H1 (cell line): ENCODE results near the gene GPHA2. TPM values are rescaled to one million over a fixed set of nuclear protein-coding genes. Genes with fewer than 3 reads are reported as not detected.

Source experiments
- CTCF ChIA-PET: fragments of 300-600 bp; sonication (Branson Sonifier 250); formaldehyde crosslinking; loops from one replicate; lab custom pipeline; 2021; ENCODE audit not compliant: partially characterized antibody; lab: Charles Lee
- POLR2A ChIA-PET: fragments of 300-600 bp; sonication (Branson Sonifier 250); formaldehyde crosslinking; loops from one replicate; lab custom pipeline; 2021; ENCODE audit warnings: inconsistent platforms; ENCODE audit not compliant: partially characterized antibody; lab: Charles Lee
- DNase-seq, 2 experiments: peaks; one replicate each; pipeline versions ENCODE4 v3.0.0 to v3.0.0-alpha.2; 2010 to 2022; ENCODE audit warnings: low spot score in 2 of 2, low read depth in 1 of 2, mixed read lengths in 1 of 2
- FAIRE-seq: peaks from 2 replicates; lab custom pipeline; 2011; peaks lifted over from hg19 to GRCh38; lab: Jason Lieb, UNC
- H2AFZ ChIP-seq: 2 replicates; pipeline ENCODE4 v1.8.1; 2012; ENCODE audit warnings: low read length, inconsistent platforms
- H2AK5ac ChIP-seq: 2 replicates; pipeline ENCODE4 v1.6.1; 2013; ENCODE audit warnings: low read depth, low read length
- H2BK120ac ChIP-seq: replicated peaks from 2 replicates; pipeline ENCODE3; 2013; ENCODE audit warnings: low read depth, low read length, inconsistent platforms
- H2BK12ac ChIP-seq: 2 replicates; pipeline ENCODE4 v1.6.1; 2013; ENCODE audit warnings: low read depth, low read length
- H2BK15ac ChIP-seq: 2 replicates; pipeline ENCODE4 v1.6.1; 2013; ENCODE audit warnings: low read length
- H2BK20ac ChIP-seq: 2 replicates; pipeline ENCODE4 v1.6.1; 2013; ENCODE audit warnings: low read length
- H2BK5ac ChIP-seq: 2 replicates; pipeline ENCODE4 v1.6.1; 2013; ENCODE audit warnings: low read depth, low read length
- H3K14ac ChIP-seq: 2 replicates; pipeline ENCODE4 v1.6.1; 2013; ENCODE audit warnings: inconsistent platforms; ENCODE audit not compliant: insufficient read length
- H3K18ac ChIP-seq: 2 replicates; pipeline ENCODE4 v1.6.1; 2013; ENCODE audit warnings: low read length; ENCODE audit errors: extremely low read depth
- H3K23ac ChIP-seq: 2 replicates; pipeline ENCODE4 v1.6.1; 2013; ENCODE audit warnings: inconsistent platforms; ENCODE audit not compliant: insufficient read length
- H3K23me2 ChIP-seq: 2 replicates; pipeline ENCODE4 v1.6.1; 2013; ENCODE audit warnings: low read depth, low read length
- H3K27ac ChIP-seq: 2 replicates; pipeline ENCODE4 v1.6.1; 2011; ENCODE audit warnings: low read depth, low read length, inconsistent platforms
- H3K27me3 ChIP-seq, 4 experiments: replicated peaks in 1 of 4; 1 replicate in 1 of 4; 2 replicates in 3 of 4; pipeline versions ENCODE4 v1.6.1 to v1.8.1; 2011 to 2013; ENCODE audit warnings: low read length in 3 of 4, mild to moderate bottlenecking in 3 of 4, inconsistent platforms in 2 of 4, mixed read lengths in 2 of 4, moderate library complexity in 1 of 4; ENCODE audit not compliant: control insufficient read depth in 3 of 4, insufficient read depth in 3 of 4; ENCODE audit errors: extremely low read depth in 1 of 4
- H3K36me3 ChIP-seq, 4 experiments: 2 replicates each; pipeline versions ENCODE4 v1.6.1 to v1.8.1; 2011 to 2013; ENCODE audit warnings: mild to moderate bottlenecking in 4 of 4, low read length in 3 of 4, moderate library complexity in 2 of 4, control low read depth in 1 of 4, inconsistent platforms in 1 of 4; ENCODE audit not compliant: insufficient read depth in 4 of 4, control insufficient read depth in 2 of 4
- H3K4ac ChIP-seq: replicated peaks from 2 replicates; pipeline ENCODE3; 2013; ENCODE audit warnings: low read length, low read depth, mixed read lengths, inconsistent platforms; ENCODE audit not compliant: insufficient read length
- H3K4me1 ChIP-seq, 4 experiments: replicated peaks in 1 of 4; 1 replicate in 1 of 4; 2 replicates in 3 of 4; pipeline versions ENCODE4 v1.6.1 to v1.8.1; 2011 to 2013; ENCODE audit warnings: low read length in 3 of 4, inconsistent platforms in 2 of 4, mixed read lengths in 1 of 4; ENCODE audit not compliant: insufficient read depth in 4 of 4, control insufficient read depth in 3 of 4
- H3K4me2 ChIP-seq, 2 experiments: 2 replicates each; pipeline versions ENCODE4 v1.6.1 to v1.8.1; 2011 to 2013; ENCODE audit warnings: low read depth in 2 of 2, low read length in 2 of 2, control low read depth in 1 of 2, inconsistent platforms in 1 of 2, mild to moderate bottlenecking in 1 of 2; ENCODE audit not compliant: insufficient read depth in 1 of 2
- H3K4me3 ChIP-seq, 4 experiments: fragments of 200-600, 300-600 bp in 1 of 4; sonication (generic), shearing (Covaris generic), sonication (Bioruptor Twin) in 1 of 4; 2 replicates each; pipeline versions ENCODE4 v1.5.1 to v1.8.1; 2011 to 2016; ENCODE audit warnings: low read length in 4 of 4, low read depth in 3 of 4, control low read depth in 2 of 4, inconsistent platforms in 2 of 4, mild to moderate bottlenecking in 2 of 4, mixed read lengths in 1 of 4, moderate library complexity in 1 of 4; ENCODE audit not compliant: insufficient read depth in 2 of 4; ENCODE audit errors: extremely low read depth in 1 of 4
- H3K56ac ChIP-seq: replicated peaks from 2 replicates; pipeline ENCODE3; 2013; ENCODE audit warnings: low read depth, mild to moderate bottlenecking, mixed read lengths, low read length, inconsistent platforms; ENCODE audit not compliant: insufficient read length
- H3K79me1 ChIP-seq: 2 replicates; pipeline ENCODE4 v1.6.1; 2013; ENCODE audit warnings: low read depth, low read length, control low read depth
- H3K79me2 ChIP-seq, 2 experiments: 2 replicates each; pipeline versions ENCODE4 v1.6.1 to v1.8.1; 2012 to 2013; ENCODE audit warnings: low read length in 2 of 2, mild to moderate bottlenecking in 2 of 2, inconsistent platforms in 1 of 2; ENCODE audit not compliant: insufficient read depth in 2 of 2, control insufficient read depth in 1 of 2
- H3K9ac ChIP-seq, 4 experiments: replicated peaks in 1 of 4; 1 replicate in 1 of 4; 2 replicates in 3 of 4; pipeline versions ENCODE4 v1.6.1 to v1.8.1; 2011 to 2013; ENCODE audit warnings: low read depth in 3 of 4, low read length in 3 of 4, control low read depth in 2 of 4, mild to moderate bottlenecking in 2 of 4, moderate library complexity in 2 of 4, inconsistent platforms in 1 of 4; ENCODE audit errors: extremely low read depth in 1 of 4
- H3K9me3 ChIP-seq, 2 experiments: 2 replicates each; pipeline versions ENCODE4 v1.6.1 to v1.8.1; 2012 to 2013; ENCODE audit warnings: mild to moderate bottlenecking in 2 of 2, moderate library complexity in 2 of 2, control low read depth in 1 of 2, inconsistent platforms in 1 of 2, low read depth in 1 of 2, low read length in 1 of 2, mixed read lengths in 1 of 2; ENCODE audit not compliant: insufficient read depth in 2 of 2
- H4K20me1 ChIP-seq, 2 experiments: replicated peaks in 1 of 2; 2 replicates each; pipeline versions ENCODE3 to v1.8.1; 2011 to 2013; ENCODE audit warnings: inconsistent platforms in 2 of 2, low read length in 2 of 2, mild to moderate bottlenecking in 1 of 2; ENCODE audit not compliant: insufficient read depth in 2 of 2, control insufficient read depth in 1 of 2
- H4K5ac ChIP-seq: 2 replicates; pipeline ENCODE4 v1.6.1; 2013; ENCODE audit warnings: low read length, low read depth, mixed read lengths, inconsistent platforms; ENCODE audit not compliant: insufficient read length
- H4K8ac ChIP-seq: 2 replicates; pipeline ENCODE4 v1.8.0; 2013; ENCODE audit warnings: mild to moderate bottlenecking, moderate library complexity, low read length, inconsistent platforms; ENCODE audit not compliant: insufficient read depth; ENCODE audit errors: extremely low read depth
- H4K91ac ChIP-seq: replicated peaks from 2 replicates; pipeline ENCODE3; 2013; ENCODE audit warnings: low read length, mixed read lengths, inconsistent platforms; ENCODE audit not compliant: insufficient read length
- CEBPB ChIP-seq: IDR thresholded peaks from 2 replicates; pipeline ENCODE4 v1.6.1; 2012; ENCODE audit warnings: low read depth, low read length
- CTBP2 ChIP-seq: IDR thresholded peaks from 2 replicates; pipeline ENCODE4 v1.7.0; 2011; ENCODE audit warnings: borderline replicate concordance, mild to moderate bottlenecking, moderate library complexity, mixed read lengths, low read length; ENCODE audit not compliant: insufficient read depth, insufficient read length
- EZH2 ChIP-seq: fragments of 200-600 bp; sonication (generic); IDR thresholded peaks from 2 replicates; pipeline ENCODE4 v1.7.1; 2012; ENCODE audit warnings: low read depth, mild to moderate bottlenecking, moderate library complexity, low read length, inconsistent platforms; ENCODE audit not compliant: severe bottlenecking
- GTF2F1 ChIP-seq: IDR thresholded peaks from 2 replicates; pipeline ENCODE4 v1.6.1; 2012; ENCODE audit warnings: low read depth, low read length, improper control_type of control experiment, borderline replicate concordance
- JUN ChIP-seq: IDR thresholded peaks from 2 replicates; pipeline ENCODE4 v1.6.1; 2011; ENCODE audit warnings: low read depth, mild to moderate bottlenecking, improper control_type of control experiment, low read length
- RNF2 ChIP-seq: fragments of 200-900, 300-1000 bp; sonication (generic); IDR thresholded peaks from 2 replicates; pipeline ENCODE4 v1.7.1; 2016; ENCODE audit warnings: borderline replicate concordance, low read depth, mild to moderate bottlenecking, antibody characterized with exemption, low read length; ENCODE audit not compliant: poor library complexity, severe bottlenecking; ENCODE audit errors: missing control alignments
- SIN3A ChIP-seq, 2 experiments: IDR thresholded peaks in 1 of 2; conservative IDR thresholded peaks in 1 of 2; 2 replicates each; pipeline ENCODE4 v1.6.1; 2011 to 2012; ENCODE audit warnings: low read length in 2 of 2, improper control_type of control experiment in 1 of 2, low read depth in 1 of 2, mild to moderate bottlenecking in 1 of 2
- SIX5 ChIP-seq: IDR thresholded peaks from 2 replicates; pipeline ENCODE4 v1.6.1; 2011; ENCODE audit warnings: mild to moderate bottlenecking, low read depth, low read length
- ZNF274 ChIP-seq: IDR thresholded peaks from 2 replicates; pipeline ENCODE4 v1.7.0; 2012; ENCODE audit warnings: low read length, borderline replicate concordance; ENCODE audit errors: extremely low read depth
- WGBS, 2 experiments: shearing (Covaris generic) in 1 of 2; methylation state at CpG; one replicate each; pipeline versions ENCODE4 v1.1.6 to v1.1.7; 2013 to 2015; ENCODE audit warnings: low lambda C conversion rate in 2 of 2, mixed read lengths in 2 of 2, inconsistent platforms in 1 of 2, low coverage in 1 of 2, missing lambda C conversion rate in 1 of 2; ENCODE audit not compliant: insufficient replicate concordance in 2 of 2, insufficient coverage in 1 of 2, insufficient read length in 1 of 2; ENCODE audit errors: extremely low coverage in 1 of 2, missing lambda C conversion rate in 1 of 2; 5-methylcytosine and 5-hydroxymethylcytosine counted together
- polyA plus RNA-seq, 7 experiments: library from polyadenylated mRNA; depleted of rRNA in 3 of 7; stranded (reverse) in 5 of 7; unstranded in 2 of 7; fragments of >200 nt in 5 of 7; fragments of 200-250 nt in 2 of 7; gene quantifications; 1 replicate in 5 of 7; 2 replicates in 1 of 7; 4 replicates in 1 of 7; pipeline versions ENCODE4 v1.2.1 to v1.2.3, GENCODE V29; 2011 to 2013; ENCODE audit warnings: missing spikeins in 2 of 7, mixed read lengths in 2 of 7
- total RNA-seq: library from RNA; stranded (reverse); fragmentation: NEBNext Ultra II Directional; extraction: Animal tissue kit (Norgen Biotek cat#: 25700); gene quantifications from 2 replicates; pipeline ENCODE4 v1.2.1, GENCODE V29; 2021

GPHA2 gene
- total and polyA plus RNA-seq, 2 of the 8 experiments (the other 6 are each of a cell fraction or from before 2014, with no cell fraction given), result 0.97 to 4.4 TPM

DNA sequence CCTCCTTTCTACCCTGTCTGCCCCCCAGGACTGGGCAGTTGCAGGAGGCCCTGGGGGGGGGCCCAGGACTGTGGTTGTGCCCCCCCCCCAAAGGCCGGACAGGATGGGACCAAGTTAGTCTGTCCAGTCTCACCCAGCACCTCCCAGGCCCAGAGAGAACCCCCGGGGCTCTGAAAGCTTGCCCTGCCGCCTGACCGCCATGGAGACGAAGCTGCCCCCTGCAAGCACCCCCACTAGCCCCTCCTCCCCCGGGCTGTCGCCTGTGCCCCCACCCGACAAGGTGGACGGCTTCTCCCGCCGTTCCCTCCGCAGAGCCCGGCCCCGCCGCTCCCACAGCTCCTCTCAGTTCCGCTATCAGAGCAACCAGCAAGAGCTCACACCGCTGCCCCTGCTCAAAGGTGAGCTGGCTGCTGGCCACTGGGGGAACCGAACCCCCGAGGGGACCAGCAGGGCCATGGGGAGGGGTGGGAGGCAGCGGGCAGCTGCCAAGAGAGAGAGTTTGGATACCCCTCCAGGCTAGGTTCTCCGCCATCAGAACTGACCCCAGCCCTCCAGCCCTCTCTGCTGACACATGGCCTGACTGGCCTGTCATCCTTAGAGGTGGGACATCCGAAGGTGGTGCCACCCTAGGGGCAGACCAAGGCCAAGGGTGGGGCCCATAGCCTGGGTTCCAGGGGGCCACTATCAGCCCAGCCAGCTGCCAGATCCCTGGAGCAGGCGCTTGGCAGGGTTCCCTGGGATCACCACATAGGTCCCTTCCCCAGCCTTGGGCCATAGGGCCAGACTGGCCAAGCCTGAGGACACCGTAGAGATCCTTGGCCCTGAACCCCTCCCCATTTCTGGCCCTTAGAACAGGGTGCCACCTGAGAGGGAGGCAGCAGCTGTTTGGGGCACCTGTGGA is 9.9 kb downstream of the GPHA2 start:
- no peak overlapping the region for H3K14ac ChIP-seq
- H3K23ac ChIP-seq, result no peak overlapping the region
- H2BK15ac ChIP-seq, result no peak overlapping the region
- H2BK20ac ChIP-seq, result no peak overlapping the region
- no peaks in the 10 kb centered on the region for H3K79me1 ChIP-seq
- H4K5ac ChIP-seq, result no peak overlapping the region
- H4K91ac ChIP-seq, result no peak overlapping the region
- H3K18ac ChIP-seq, result no peak overlapping the region
- H4K8ac ChIP-seq, result no peak overlapping the region
- no peak overlapping the region for H3K27ac ChIP-seq
- peak overlapping the region in 1 of 4 experiments; percentile 84; a peak in 3 of 8 replicates for H3K4me3 ChIP-seq
- H2BK5ac ChIP-seq, result no peak overlapping the region
- H3K9me3 ChIP-seq, result no peaks in the 10 kb centered on the region
- no peaks in the 10 kb centered on the region; a peak in 1 of 8 replicates for H3K36me3 ChIP-seq
- no peak overlapping the region for H2AK5ac ChIP-seq
- H3K4me2 ChIP-seq, result peak overlapping the region; percentile 71 to 84; a peak in 2 of 4 replicates
- no peak overlapping the region for H3K56ac ChIP-seq
- DNase-seq (no peak), FAIRE-seq (no peak)
- peaks cover 8% of the 10 kb centered on the region; the same call in 1 of the 2 replicates for H3K23me2 ChIP-seq
- POLR2A ChIA-PET, result interaction anchor here (1.4 to 2.0 kb wide), 2 partner anchors 10 to 47 kb away, joined by 5 to 11 read pairs; partner anchors contain the start of genes EHD1 and GPHA2
- peaks cover 0 to 6% (median 4%) of the 10 kb centered on the region in 4 experiments; a peak in 4 of 7 replicates for H3K27me3 ChIP-seq
- no peak for TF ChIP-seq SIN3A (conservative IDR thresholded peaks at IDR 0.05 in 1 of 2, IDR thresholded peaks at IDR 0.05 in 1 of 2; ENCODE audit: low read depth in 1 of 2, low read length in 2 of 2)
- no peak for TF ChIP-seq ZNF274
- TF ChIP-seq CTBP2, result no peak
- no peak for TF ChIP-seq GTF2F1
- no peak for TF ChIP-seq RNF2
- TF ChIP-seq CEBPB, result no peak
- TF ChIP-seq JUN, result no peak
- TF ChIP-seq EZH2, result no peak
- no peak for TF ChIP-seq SIX5
- no peak overlapping the region for H2BK12ac ChIP-seq
- no peak overlapping the region for H2AFZ ChIP-seq
- 85% methylated on average over 14 of the region's 24 CpGs; no CpG with 5 or more reads in 1 of the 2 experiments for WGBS, 2 experiments
- peaks cover 0 to 7% (median 4%) of the 10 kb centered on the region in 4 experiments; a peak in 5 of 7 replicates for H3K4me1 ChIP-seq
- no peak overlapping the region for H3K4ac ChIP-seq
- CTCF ChIA-PET, result interaction anchor here (0.6 to 2.4 kb wide), 9 partner anchors 8 to 237 kb away, joined by 3 to 7 read pairs (median 4); no protein-coding TSS in a partner anchor
- no peaks in the 10 kb centered on the region for H3K79me2 ChIP-seq
- H3K9ac ChIP-seq, result no peak overlapping the region
- no peaks in the 10 kb centered on the region for H4K20me1 ChIP-seq
- H2BK120ac ChIP-seq, result no peak overlapping the region
